Adipocyte (in vitro differentiated cells): ENCODE data around the gene SLC2A4RG.
A peak's percentile ranks its signal among the peaks of the same experiment; 100 is the strongest.
"Not testable (repeated sequence)": the region's sequence is repeated elsewhere in the genome, so short reads cannot be mapped to it uniquely, and the experiment has no call there.

ENCODE experiments used
- DNase-seq: peaks from one replicate; pipeline ENCODE4 v3.0.0-alpha.2; 2015; ENCODE audit warnings: low read depth
- H3K27me3 ChIP-seq: replicated peaks from 2 replicates; pipeline ENCODE4 v1.7.0; 2013; ENCODE audit warnings: mild to moderate bottlenecking, low read length, moderate library complexity; ENCODE audit not compliant: control insufficient read depth, insufficient read depth
- H3K36me3 ChIP-seq: 2 replicates; pipeline ENCODE4 v1.7.0; 2013; ENCODE audit warnings: low read length, mild to moderate bottlenecking, moderate library complexity; ENCODE audit not compliant: control insufficient read depth, insufficient read depth, severe bottlenecking
- H3K4me1 ChIP-seq: 2 replicates; pipeline ENCODE4 v1.7.0; 2013; ENCODE audit warnings: mild to moderate bottlenecking, low read length, moderate library complexity; ENCODE audit not compliant: control insufficient read depth, insufficient read depth
- H3K4me3 ChIP-seq: 2 replicates; pipeline ENCODE4 v1.7.0; 2013; ENCODE audit warnings: mild to moderate bottlenecking, low read length, moderate library complexity
- H3K9ac ChIP-seq: 2 replicates; pipeline ENCODE4 v1.7.0; 2013; ENCODE audit warnings: mild to moderate bottlenecking, low read length, moderate library complexity
- H3K9me3 ChIP-seq: 2 replicates; pipeline ENCODE4 v1.7.0; 2013; ENCODE audit warnings: mild to moderate bottlenecking, low read length, moderate library complexity; ENCODE audit not compliant: control insufficient read depth

The SLC2A4RG gene

DNA sequence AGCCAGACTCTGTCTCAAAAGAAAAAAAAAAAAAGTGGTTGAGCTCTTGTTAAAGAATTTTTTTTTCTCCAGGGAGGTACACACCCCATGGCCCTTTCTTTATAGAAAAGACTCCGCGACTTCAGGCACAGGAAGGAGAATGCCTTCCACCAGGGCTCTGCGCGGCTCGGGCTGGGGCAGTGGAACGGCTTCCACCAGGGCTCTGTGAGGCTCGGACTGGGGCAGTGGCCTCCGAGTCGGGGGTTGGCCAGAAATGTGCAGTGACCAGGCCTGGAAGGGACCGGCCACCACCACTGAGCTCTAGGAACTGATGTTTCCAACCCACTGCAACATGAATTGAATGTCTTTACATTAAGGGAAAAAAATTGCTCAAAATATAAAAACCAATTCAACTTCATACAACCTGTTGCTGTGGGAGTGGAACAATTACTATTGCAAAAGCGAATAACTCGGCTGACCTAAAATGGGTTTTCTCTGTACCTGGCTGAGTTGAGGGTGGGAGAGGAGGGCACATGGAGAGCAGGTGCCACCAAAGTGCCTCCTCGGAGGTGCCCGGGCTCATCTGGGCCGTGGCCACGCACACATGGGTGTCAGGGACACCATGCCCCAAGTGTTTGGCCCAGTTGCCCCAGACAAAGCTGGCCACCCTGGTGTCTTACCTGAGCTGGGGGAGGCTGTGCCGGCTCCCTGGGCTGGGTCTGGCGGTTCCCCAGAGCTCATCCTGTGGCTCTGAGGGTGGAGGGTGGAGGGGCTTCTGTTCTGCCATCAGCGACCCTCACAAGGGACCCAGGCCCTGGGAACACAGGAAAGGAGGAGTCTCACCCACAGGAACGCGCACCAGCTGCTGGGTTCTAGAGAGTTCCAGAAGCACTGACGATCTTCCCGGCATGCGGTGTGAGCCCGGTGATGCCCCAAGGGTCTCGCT is 29.3 kb downstream of the SLC2A4RG start:
- no peak overlapping the region for H3K9ac ChIP-seq
- H3K27me3 ChIP-seq: no peaks in the 10 kb centered on the region
- no peaks in the 10 kb centered on the region for H3K4me1 ChIP-seq
- H3K9me3 ChIP-seq: no peaks in the 10 kb centered on the region
- no peak overlapping the region for H3K4me3 ChIP-seq
- H3K36me3 ChIP-seq: no peaks in the 10 kb centered on the region
- no peak for DNase-seq

DNA sequence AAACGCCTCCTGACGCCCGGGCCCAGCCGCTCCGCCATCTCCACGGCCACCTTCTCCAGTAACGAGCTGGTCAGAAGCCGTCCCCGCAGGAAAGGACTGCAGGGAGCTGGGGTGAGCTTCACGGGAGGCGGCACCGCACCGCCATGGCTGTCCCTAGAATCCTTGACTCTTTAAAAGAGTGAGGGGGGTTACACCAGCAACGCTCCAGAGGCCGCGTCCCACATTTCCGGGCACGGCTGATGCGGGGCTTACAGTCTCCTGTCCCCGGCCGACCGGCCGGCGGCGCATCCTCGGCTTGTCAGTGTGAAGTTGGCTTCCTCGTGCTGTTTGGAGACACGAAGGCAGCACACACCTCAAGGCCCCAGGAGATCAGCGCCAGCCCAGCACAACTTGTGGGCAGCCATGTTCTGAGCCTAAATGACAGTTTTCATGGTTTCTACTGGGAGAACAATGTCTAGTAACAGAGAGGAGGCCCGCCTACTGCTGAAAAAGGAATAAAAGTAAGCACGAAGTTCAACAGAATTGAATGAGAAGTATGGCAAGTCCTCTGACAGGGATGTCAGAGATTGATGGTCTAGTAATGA is 30.4 kb downstream of the SLC2A4RG start:
- H3K4me3 ChIP-seq: no peak overlapping the region
- no peaks in the 10 kb centered on the region for H3K36me3 ChIP-seq
- no peak for DNase-seq
- no peak overlapping the region for H3K9ac ChIP-seq
- no peaks in the 10 kb centered on the region for H3K4me1 ChIP-seq
- H3K27me3 ChIP-seq: peaks cover 4% of the 10 kb centered on the region
- H3K9me3 ChIP-seq: no peaks in the 10 kb centered on the region

DNA sequence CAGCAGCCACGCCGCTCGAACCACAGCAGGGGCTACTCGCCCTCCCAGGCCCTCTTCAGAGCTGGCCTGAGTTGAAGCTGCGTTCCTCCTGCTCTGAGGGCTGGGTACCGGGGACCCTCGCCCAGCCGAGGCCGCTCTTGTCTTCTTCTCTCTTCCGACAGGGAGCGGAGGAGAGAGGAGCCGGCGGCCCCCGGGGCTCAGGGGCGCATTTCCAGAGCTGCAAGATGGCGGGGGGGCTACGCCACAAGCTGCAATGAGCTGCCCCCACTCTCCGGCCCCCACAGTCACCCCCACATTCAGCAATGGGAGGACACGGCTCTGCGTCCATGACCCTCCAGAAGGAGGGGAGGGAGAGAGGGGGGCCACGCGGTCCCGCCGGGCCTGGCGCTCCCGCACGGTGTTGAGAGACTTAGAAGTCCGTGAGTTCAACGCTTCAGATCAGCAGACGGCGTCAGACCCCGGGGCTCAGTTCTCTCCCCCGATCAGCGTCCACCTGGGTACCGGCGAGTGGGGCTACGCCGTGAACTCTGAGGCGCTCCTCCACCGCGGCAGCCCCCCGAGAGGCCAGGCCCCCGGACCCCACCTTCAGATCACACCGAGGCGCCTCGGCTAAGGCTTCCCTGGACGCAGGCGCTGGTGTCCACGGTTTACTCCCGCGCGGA is 31.6 kb downstream of the SLC2A4RG start:
- no peaks in the 10 kb centered on the region for H3K9me3 ChIP-seq
- H3K4me1 ChIP-seq: no peaks in the 10 kb centered on the region
- no peaks in the 10 kb centered on the region for H3K36me3 ChIP-seq
- peaks cover 4% of the 10 kb centered on the region for H3K27me3 ChIP-seq
- DNase-seq: no peak
- H3K4me3 ChIP-seq: no peak overlapping the region
- no peak overlapping the region for H3K9ac ChIP-seq

DNA sequence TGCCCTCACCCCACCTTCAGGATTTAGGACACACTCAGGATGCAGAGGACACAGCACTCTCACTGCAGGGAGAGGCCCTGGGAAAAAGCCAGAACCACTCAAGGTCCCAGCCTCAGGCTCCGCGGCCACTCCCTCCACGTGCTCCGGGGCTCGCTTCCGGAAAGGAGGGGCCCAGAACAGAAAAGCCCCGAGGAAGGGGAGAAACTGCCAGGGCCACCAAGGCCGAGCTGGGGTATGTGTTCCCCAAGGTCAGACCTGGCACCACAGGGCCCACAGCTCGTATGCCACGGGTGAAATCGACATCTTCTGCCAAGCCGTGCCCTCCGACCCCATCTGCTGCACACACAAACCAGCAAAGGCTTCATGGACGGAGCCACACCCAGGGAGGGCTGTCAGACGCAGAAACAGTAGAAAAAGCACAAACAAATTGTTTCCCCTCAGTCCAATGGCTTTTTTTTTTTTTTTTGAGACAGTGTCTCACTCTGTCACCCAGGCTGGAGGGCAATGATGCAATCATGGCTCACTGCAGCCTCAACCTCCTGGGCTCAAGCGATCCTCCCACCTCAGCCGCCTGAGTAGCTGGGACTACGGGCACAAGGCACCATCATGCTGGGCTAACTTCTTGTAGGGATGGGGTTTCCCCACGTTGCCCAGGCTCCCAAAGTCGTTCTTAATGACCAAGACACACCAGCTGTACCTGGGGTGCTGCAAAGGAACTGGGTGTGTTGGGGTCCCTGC is 33.4 kb downstream of the SLC2A4RG start:
- H3K9me3 ChIP-seq: no peaks in the 10 kb centered on the region
- no peak overlapping the region for H3K4me3 ChIP-seq
- H3K27me3 ChIP-seq: peaks cover 4% of the 10 kb centered on the region
- DNase-seq: no peak
- H3K36me3 ChIP-seq: no peaks in the 10 kb centered on the region
- H3K4me1 ChIP-seq: no peaks in the 10 kb centered on the region
- H3K9ac ChIP-seq: no peak overlapping the region

DNA sequence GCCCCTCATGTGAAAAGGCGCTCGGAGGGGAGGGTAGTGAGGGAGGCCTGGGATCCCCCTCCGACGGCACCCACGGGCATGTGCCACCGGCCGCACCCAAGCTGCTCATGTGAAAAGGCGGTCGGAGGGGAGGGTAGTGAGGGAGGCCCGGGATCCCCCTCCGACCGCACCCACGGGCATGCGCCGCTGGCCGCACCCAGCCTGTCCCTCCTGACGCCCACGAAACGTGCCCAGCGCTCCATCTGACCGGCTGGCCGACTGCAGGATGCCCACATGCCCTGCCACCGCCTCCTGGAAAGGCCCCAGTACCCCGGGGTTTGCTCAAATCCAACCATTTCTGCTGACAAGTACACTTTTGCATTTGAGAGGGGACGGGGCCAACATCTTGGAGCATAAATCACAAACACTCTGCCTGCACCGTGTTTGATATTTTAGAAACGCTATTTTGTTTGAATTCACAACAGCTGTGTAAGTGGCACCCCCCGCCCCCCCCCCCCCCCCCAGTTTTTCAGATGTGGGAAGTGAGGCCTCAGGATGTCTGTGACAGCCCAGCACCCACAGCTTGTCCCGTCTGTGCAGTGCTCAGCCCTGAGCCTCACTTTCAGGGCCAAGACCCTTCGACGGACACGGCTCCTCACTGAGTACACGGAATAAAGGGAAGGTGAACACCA is 34.1 kb downstream of the SLC2A4RG start:
- DNase-seq: no peak
- H3K9ac ChIP-seq: no peak overlapping the region
- no peaks in the 10 kb centered on the region for H3K36me3 ChIP-seq
- H3K9me3 ChIP-seq: no peaks in the 10 kb centered on the region
- peaks cover 4% of the 10 kb centered on the region for H3K27me3 ChIP-seq
- H3K4me3 ChIP-seq: no peak overlapping the region
- no peaks in the 10 kb centered on the region for H3K4me1 ChIP-seq

DNA sequence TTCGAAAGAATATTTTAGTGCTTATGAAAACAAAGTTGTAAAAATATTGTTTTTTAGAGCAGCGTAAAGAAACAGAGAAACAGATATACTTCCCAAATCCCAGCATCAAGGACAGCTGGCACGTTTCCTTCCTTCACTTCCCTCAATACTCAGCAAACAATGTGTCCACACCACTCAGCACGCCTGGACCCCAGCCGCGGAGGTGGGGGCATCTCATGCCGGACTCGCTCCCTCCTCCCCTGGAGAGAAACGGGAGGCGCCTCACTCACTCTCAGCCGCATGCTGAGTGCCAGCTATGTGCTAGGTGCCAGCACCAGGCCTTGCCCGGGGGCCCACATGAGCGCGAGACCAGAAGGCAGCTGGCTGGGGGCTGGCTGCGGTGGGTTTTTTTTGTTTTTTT is 34.7 kb downstream of the SLC2A4RG start:
- Histone ChIP-seq H3K36me3 (no peaks in the 10 kb centered on the region), H3K4me1 (no peaks in the 10 kb centered on the region), H3K27me3 (peaks cover 4% of the 10 kb centered on the region), H3K4me3 (no peak overlapping the region), H3K9ac (no peak overlapping the region), H3K9me3 (no peaks in the 10 kb centered on the region)
- no peak for DNase-seq

DNA sequence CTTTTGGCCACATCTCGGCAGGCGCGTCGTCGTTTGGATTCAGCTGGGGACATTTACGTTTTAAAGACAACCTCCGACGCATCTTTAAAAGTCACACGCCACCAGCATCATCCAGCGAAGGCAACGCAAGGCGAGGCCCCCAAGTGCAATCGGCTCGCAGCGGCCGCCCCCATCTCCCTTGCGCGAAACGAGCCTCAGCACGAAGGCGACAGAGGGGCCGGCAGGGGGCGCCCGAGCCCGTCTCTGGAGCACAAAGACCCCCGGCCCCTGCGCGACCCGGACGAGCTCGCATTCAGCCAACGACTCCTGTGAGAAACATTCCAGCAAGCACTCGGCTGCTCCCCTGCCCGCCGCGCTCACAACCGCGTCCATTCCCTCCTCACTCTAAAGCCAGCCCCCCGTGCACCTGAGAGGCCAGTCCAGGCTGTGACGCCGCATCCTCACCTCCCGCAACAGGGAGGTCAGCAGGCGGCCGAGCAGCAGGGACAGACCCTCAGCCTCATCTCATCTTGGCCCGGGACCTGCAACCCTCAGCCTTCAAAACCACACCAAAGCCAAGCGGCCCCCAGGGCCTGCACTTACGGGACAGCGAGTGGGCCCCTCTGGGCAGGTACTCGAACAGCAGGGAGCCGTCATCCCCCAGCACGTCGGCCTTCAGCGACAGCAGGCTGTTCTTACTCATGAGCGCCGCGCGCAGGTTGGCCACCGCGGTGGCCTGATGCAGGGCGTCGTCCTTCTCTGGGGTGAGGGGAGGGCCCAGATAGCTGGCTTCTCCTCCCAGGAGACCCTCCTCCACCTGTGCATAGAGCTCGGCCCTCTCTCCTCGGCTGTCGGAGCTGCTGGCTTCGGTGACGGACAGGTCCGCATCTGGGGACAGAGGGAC is 35.8 kb downstream of the SLC2A4RG start:
- peaks cover 4% of the 10 kb centered on the region for H3K27me3 ChIP-seq
- no peaks in the 10 kb centered on the region for H3K36me3 ChIP-seq
- H3K9me3 ChIP-seq: no peaks in the 10 kb centered on the region
- H3K4me1 ChIP-seq: no peaks in the 10 kb centered on the region
- H3K9ac ChIP-seq: peak overlapping the region; percentile 58
- peak overlapping the region; percentile 75 for H3K4me3 ChIP-seq
- DNase-seq: peak; percentile 78

DNA sequence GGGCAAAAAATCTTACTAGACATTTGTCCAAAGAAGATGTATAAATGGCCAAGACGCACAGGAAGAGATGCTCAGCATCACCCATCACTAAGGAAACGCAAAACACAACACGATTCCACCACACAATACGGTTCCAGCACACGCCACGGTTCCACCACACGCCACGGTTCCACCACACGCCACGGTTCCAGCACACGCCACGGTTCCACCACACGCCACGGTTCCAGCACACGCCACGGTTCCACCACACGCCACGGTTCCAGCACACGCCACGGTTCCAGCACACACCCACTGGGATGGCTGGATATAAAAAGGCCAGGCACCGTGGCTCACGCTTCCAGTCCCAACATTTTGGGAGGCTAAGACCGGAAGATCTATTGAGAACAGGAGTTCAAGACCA is 37.3 kb downstream of the SLC2A4RG start:
- not testable (repeated sequence) for H3K27me3 ChIP-seq, H3K36me3 ChIP-seq, H3K4me1 ChIP-seq, H3K9ac ChIP-seq, DNase-seq, H3K9me3 ChIP-seq, H3K4me3 ChIP-seq

DNA sequence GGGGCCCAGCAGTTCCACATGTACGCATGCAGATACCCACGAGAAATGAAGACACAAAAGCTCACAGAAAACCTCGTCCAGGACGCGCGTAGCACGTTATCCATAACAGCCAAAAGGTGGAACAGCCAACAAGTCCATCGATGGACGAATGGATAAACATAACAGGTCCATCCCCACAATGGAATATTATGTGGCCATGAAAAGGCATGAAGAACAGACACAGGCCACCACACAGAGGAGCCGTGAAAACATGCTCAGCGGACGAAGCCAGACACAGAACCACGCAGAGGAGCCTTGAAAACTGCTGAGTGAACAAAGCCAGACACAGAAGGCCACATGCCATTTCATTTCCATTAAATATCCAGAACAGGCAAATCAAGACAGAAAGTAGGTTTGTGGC is 38.0 kb downstream of the SLC2A4RG start:
- no peak overlapping the region for H3K4me3 ChIP-seq
- no peak for DNase-seq
- no peaks in the 10 kb centered on the region for H3K4me1 ChIP-seq
- H3K36me3 ChIP-seq: no peaks in the 10 kb centered on the region
- H3K27me3 ChIP-seq: peaks cover 4% of the 10 kb centered on the region
- no peaks in the 10 kb centered on the region for H3K9me3 ChIP-seq
- no peak overlapping the region for H3K9ac ChIP-seq
